Neuronal stem cell (in vitro differentiated cells): ENCODE measurements around the gene PNMA6F.

Experiments
- DNase-seq: peaks from one replicate; pipeline ENCODE4 v3.0.0-alpha.2; 2013; ENCODE audit warnings: low spot score
- H2AFZ ChIP-seq: one replicate; pipeline ENCODE4 v1.6.1; 2013; ENCODE audit warnings: mild to moderate bottlenecking, low read length, inconsistent platforms
- H2AK5ac ChIP-seq: 2 replicates; pipeline ENCODE4 v1.6.1; 2013; ENCODE audit warnings: low read depth, mild to moderate bottlenecking, inconsistent platforms, low read length, moderate library complexity, mixed read lengths
- H2BK120ac ChIP-seq: 2 replicates; pipeline ENCODE4 v1.6.1; 2013; ENCODE audit warnings: low read depth, mild to moderate bottlenecking, inconsistent platforms, low read length, moderate library complexity, mixed read lengths
- H2BK12ac ChIP-seq: one replicate; pipeline ENCODE4 v1.6.1; 2013; ENCODE audit warnings: low read length, inconsistent platforms
- H2BK15ac ChIP-seq: 2 replicates; pipeline ENCODE4 v1.6.1; 2013; ENCODE audit warnings: mild to moderate bottlenecking, low read length, inconsistent platforms, mixed read lengths
- H2BK5ac ChIP-seq: one replicate; pipeline ENCODE4 v1.6.1; 2013; ENCODE audit warnings: inconsistent platforms, mild to moderate bottlenecking, low read length, moderate library complexity
- H3K14ac ChIP-seq: one replicate; pipeline ENCODE4 v1.6.1; 2013; ENCODE audit warnings: low read length, inconsistent platforms
- H3K18ac ChIP-seq: 2 replicates; pipeline ENCODE4 v1.6.1; 2013; ENCODE audit warnings: low read length, inconsistent platforms
- H3K23ac ChIP-seq: 2 replicates; pipeline ENCODE4 v1.6.1; 2013; ENCODE audit warnings: low read depth, mild to moderate bottlenecking, mixed read lengths, low read length, inconsistent platforms; ENCODE audit not compliant: poor library complexity
- H3K27ac ChIP-seq: replicated peaks from 3 replicates; pipeline ENCODE4 v1.5.1; 2013; ENCODE audit warnings: low read length, inconsistent platforms
- H3K27me3 ChIP-seq, 3 experiments: 2 replicates each; pipeline ENCODE4 v1.6.1; 2013; ENCODE audit warnings: low read length in 3 of 3, mild to moderate bottlenecking in 2 of 3, inconsistent platforms in 1 of 3, low read depth in 1 of 3, mixed read lengths in 1 of 3, moderate library complexity in 1 of 3; ENCODE audit not compliant: control insufficient read depth in 3 of 3, insufficient read depth in 3 of 3
- H3K36me3 ChIP-seq, 2 donors: replicated peaks in 1 of 2; 2 replicates each; pipeline ENCODE4 v1.6.1; 2013; ENCODE audit warnings: low read length in 2 of 2; ENCODE audit not compliant: control insufficient read depth in 2 of 2, insufficient read depth in 2 of 2
- H3K4ac ChIP-seq: 2 replicates; pipeline ENCODE4 v1.6.1; 2013; ENCODE audit warnings: inconsistent platforms, mild to moderate bottlenecking, low read length, moderate library complexity
- H3K4me1 ChIP-seq, 2 donors: 1 replicate in 1 of 2; 2 replicates in 1 of 2; pipeline ENCODE4 v1.6.1; 2013; ENCODE audit warnings: low read length in 2 of 2, low read depth in 1 of 2; ENCODE audit not compliant: control insufficient read depth in 2 of 2, insufficient read depth in 1 of 2
- H3K4me2 ChIP-seq: one replicate; pipeline ENCODE4 v1.6.1; 2013; ENCODE audit warnings: mild to moderate bottlenecking, low read length, inconsistent platforms; ENCODE audit not compliant: insufficient read depth, poor library complexity, severe bottlenecking
- H3K4me3 ChIP-seq, 2 donors: 2 replicates each; pipeline ENCODE4 v1.5.1; 2013; ENCODE audit warnings: low read length in 2 of 2, mild to moderate bottlenecking in 2 of 2, inconsistent platforms in 1 of 2, moderate library complexity in 1 of 2
- H3K79me1 ChIP-seq: one replicate; pipeline ENCODE4 v1.6.1; 2013; ENCODE audit warnings: low read depth, mild to moderate bottlenecking, inconsistent platforms, low read length, moderate library complexity
- H3K9ac ChIP-seq: one replicate; pipeline ENCODE4 v1.6.1; 2013; ENCODE audit warnings: mild to moderate bottlenecking, low read depth, low read length, inconsistent platforms; ENCODE audit not compliant: poor library complexity
- H3K9me3 ChIP-seq, 2 donors: replicated peaks in 1 of 2; 2 replicates each; pipeline versions ENCODE3 to v1.6.1; 2013; ENCODE audit warnings: low read length in 2 of 2, mild to moderate bottlenecking in 2 of 2, inconsistent platforms in 1 of 2, low read depth in 1 of 2, mixed read lengths in 1 of 2, moderate library complexity in 1 of 2; ENCODE audit not compliant: control insufficient read depth in 2 of 2, insufficient read depth in 1 of 2
- H4K8ac ChIP-seq: one replicate; pipeline ENCODE4 v1.6.1; 2013; ENCODE audit warnings: low read depth, mild to moderate bottlenecking, inconsistent platforms, low read length, moderate library complexity
- H4K91ac ChIP-seq: one replicate; pipeline ENCODE4 v1.6.1; 2013; ENCODE audit warnings: low read length, low read depth, mild to moderate bottlenecking, inconsistent platforms; ENCODE audit not compliant: poor library complexity
- WGBS, 2 donors: extraction: QIAGEN DNeasy Blood & Tissue Kit; methylation state at CpG; one replicate each; pipeline ENCODE4 v1.1.7; 2013; ENCODE audit warnings: missing lambda C conversion rate in 2 of 2, mixed read lengths in 1 of 2; ENCODE audit not compliant: insufficient read length in 2 of 2, insufficient replicate concordance in 1 of 2; ENCODE audit errors: extremely low coverage in 2 of 2; 5-methylcytosine and 5-hydroxymethylcytosine counted together

PNMA6F gene

DNA sequence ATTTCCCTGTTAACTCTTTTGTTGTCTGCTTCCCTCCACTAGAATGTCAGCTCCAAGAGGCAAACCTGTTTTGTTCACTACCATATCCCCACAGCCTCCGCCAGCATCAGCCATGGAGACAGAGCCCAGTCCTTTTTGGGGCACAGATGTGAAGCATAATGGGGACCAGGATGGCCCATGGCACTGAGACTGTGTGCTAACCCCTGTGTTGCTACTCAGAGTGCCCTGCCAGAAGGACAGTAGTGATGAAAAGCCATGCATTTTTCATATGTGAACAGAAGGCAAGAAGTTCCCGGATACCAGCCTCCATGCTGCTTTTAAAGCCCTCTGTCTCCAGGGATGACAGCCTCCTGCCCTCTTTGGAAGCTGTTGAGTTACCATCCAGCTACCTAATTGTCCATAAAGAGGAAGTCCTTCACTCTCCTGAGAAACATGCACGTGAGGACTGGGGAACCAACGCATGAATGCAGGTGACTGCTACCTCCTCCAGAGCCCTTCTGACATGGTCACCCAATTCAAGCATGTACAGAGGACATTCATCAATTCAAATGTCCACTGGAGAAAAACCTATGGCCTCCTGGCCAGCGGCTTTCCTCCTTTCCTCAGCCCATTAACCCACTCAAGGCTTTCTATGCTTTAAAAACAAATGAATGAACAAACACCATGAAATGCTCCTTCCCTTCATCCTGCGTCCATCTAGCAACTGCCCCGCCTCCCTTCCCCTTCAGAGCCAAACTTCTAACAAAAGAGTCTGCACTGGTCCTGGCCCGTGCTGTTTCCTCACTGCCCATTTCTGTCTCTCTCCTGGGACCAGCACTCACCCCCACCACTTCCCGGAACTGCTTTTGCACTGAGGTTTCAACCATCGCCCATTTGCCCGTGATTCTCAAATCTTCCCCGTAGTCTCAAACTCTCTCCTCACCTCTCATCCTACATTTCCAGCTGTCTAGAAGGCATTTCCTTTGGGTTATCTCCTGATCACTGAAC is 18.0 kb downstream of the PNMA6F start:
- Histone ChIP-seq H2BK5ac (no peak overlapping the region), H3K14ac (no peak overlapping the region), H3K27me3 (peaks cover 0 to 55% (median 0%) of the 10 kb centered on the region in 3 experiments), H2BK120ac (no peak overlapping the region), H3K23ac (no peak overlapping the region), H2AFZ (no peak overlapping the region), H4K91ac (no peak overlapping the region), H3K9me3 (no peaks in the 10 kb centered on the region), H3K9ac (no peak overlapping the region), H3K4me1 (no peaks in the 10 kb centered on the region), H3K79me1 (no peaks in the 10 kb centered on the region), H3K4ac (no peak overlapping the region), H3K18ac (no peak overlapping the region), H3K27ac (no peak overlapping the region), H2BK12ac (no peak overlapping the region), H3K4me3 (no peak overlapping the region), H2BK15ac (no peak overlapping the region), H3K4me2 (no peak overlapping the region), H4K8ac (no peak overlapping the region), H3K36me3 (no peaks in the 10 kb centered on the region), H2AK5ac (no peak overlapping the region)
- no peak for DNase-seq
- no CpG with 5 or more reads among the region's 12 CpGs for WGBS, 2 donors

DNA sequence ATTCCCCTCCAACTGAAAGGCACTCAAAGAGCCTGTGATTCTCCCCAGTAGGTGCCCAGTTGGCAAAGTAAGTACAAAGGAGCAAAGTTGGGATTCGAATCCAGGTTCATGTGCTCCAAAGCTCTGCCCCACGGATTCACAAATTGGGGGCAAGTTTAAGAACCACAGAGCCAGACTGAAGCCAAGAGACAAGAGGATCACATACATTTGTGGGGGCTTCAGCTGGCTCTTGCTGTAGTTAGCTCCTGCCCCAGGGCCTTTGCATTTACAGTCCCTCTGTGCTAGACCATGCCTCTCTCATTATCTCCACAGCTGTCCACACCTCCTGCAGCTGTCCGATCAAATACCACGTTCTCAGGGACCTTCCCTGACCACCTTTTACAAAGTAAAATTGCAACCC is 18.8 kb downstream of the PNMA6F start:
- no peak overlapping the region for H3K14ac ChIP-seq
- H3K79me1 ChIP-seq = no peaks in the 10 kb centered on the region
- no peak overlapping the region for H2AK5ac ChIP-seq
- H3K4me1 ChIP-seq = no peaks in the 10 kb centered on the region
- H3K4me2 ChIP-seq = no peak overlapping the region
- H3K27me3 ChIP-seq = peaks cover 0 to 49% (median 0%) of the 10 kb centered on the region in 3 experiments
- H3K27ac ChIP-seq = no peak overlapping the region
- H2BK15ac ChIP-seq = no peak overlapping the region
- DNase-seq = no peak
- H3K9ac ChIP-seq = no peak overlapping the region
- no peaks in the 10 kb centered on the region for H3K36me3 ChIP-seq
- H4K8ac ChIP-seq = no peak overlapping the region
- no peak overlapping the region for H3K4ac ChIP-seq
- no peak overlapping the region for H2BK5ac ChIP-seq
- H2BK12ac ChIP-seq = no peak overlapping the region
- H2AFZ ChIP-seq = no peak overlapping the region
- H3K9me3 ChIP-seq = no peaks in the 10 kb centered on the region
- no peak overlapping the region for H2BK120ac ChIP-seq
- H3K4me3 ChIP-seq = no peak overlapping the region
- WGBS, 2 donors = no CpG with 5 or more reads among the region's 4 CpGs
- H3K18ac ChIP-seq = no peak overlapping the region
- H4K91ac ChIP-seq = no peak overlapping the region
- no peak overlapping the region for H3K23ac ChIP-seq

DNA sequence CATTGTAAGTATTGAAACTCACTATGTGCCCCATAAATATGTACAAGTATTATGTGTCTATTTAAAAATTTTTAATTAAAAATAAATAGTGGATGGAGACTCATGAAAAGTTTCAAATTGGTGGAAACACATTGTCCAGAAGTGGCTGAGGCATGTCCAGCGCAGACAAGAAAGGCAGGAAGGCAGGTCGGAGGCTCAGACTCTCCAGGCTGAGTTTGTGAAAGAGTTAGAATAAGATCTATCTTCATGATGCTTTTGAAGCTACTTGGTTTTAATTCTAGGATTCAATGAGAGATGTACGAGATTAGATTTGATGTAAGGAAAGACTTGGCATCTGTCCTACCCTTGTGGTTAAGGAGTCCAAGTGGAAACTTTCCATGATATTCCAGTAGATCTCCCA is 19.8 kb downstream of the PNMA6F start:
- Histone ChIP-seq H2AFZ (no peak overlapping the region), H2BK15ac (no peak overlapping the region), H3K27me3 (peaks cover 0 to 42% (median 0%) of the 10 kb centered on the region in 3 experiments), H4K8ac (no peak overlapping the region), H3K9ac (no peak overlapping the region), H3K27ac (no peak overlapping the region), H3K4ac (no peak overlapping the region), H4K91ac (no peak overlapping the region), H3K23ac (no peak overlapping the region), H2BK120ac (no peak overlapping the region), H3K4me2 (no peak overlapping the region), H3K14ac (no peak overlapping the region), H3K18ac (no peak overlapping the region), H3K9me3 (no peaks in the 10 kb centered on the region), H3K4me3 (no peak overlapping the region), H2BK5ac (no peak overlapping the region), H2BK12ac (no peak overlapping the region), H3K79me1 (no peaks in the 10 kb centered on the region), H2AK5ac (no peak overlapping the region), H3K36me3 (no peaks in the 10 kb centered on the region), H3K4me1 (no peaks in the 10 kb centered on the region)
- DNase-seq = no peak
- WGBS, 2 donors = no CpG with 5 or more reads among the region's 3 CpGs

DNA sequence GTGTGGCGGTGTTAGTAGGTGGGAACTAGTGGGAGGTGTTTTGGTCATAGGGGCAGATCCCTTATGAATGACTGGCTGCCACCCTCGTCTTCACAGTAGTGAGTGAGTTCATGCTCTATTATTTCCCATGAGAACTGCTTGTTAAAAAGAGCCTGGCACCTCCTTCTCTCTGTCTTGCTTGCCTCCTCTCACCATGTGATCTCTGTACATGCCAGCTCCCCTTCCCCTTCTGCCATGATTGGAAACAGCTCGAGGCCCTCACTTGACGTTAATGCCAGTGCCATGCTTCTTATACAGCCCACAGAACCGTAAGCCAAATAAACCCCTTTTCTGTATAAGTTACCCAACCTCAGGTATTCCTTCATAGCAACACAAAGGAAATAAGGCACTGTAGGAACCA is 21.7 kb downstream of the PNMA6F start:
- H2BK120ac ChIP-seq = no peak overlapping the region
- no peak overlapping the region for H2AFZ ChIP-seq
- no peak overlapping the region for H4K91ac ChIP-seq
- no peak overlapping the region for H3K4me3 ChIP-seq
- no peak overlapping the region for H2BK5ac ChIP-seq
- no peak overlapping the region for H3K4me2 ChIP-seq
- no peak overlapping the region for H3K23ac ChIP-seq
- no peak overlapping the region for H2BK12ac ChIP-seq
- H3K36me3 ChIP-seq = no peaks in the 10 kb centered on the region
- DNase-seq = no peak
- no peak overlapping the region for H3K14ac ChIP-seq
- no peak overlapping the region for H3K18ac ChIP-seq
- H2BK15ac ChIP-seq = no peak overlapping the region
- no peak overlapping the region for H3K9ac ChIP-seq
- H3K79me1 ChIP-seq = no peaks in the 10 kb centered on the region
- WGBS, 2 donors = no CpG with 5 or more reads among the region's 5 CpGs
- H3K4me1 ChIP-seq = no peaks in the 10 kb centered on the region
- peaks cover 0 to 33% (median 0%) of the 10 kb centered on the region in 3 experiments for H3K27me3 ChIP-seq
- no peak overlapping the region for H3K27ac ChIP-seq
- H3K9me3 ChIP-seq = no peaks in the 10 kb centered on the region
- no peak overlapping the region for H2AK5ac ChIP-seq
- no peak overlapping the region for H3K4ac ChIP-seq
- H4K8ac ChIP-seq = no peak overlapping the region
